ENCODE measurements around the gene LIMS2. TPM values are rescaled to one million over a fixed set of nuclear protein-coding genes. Genes with fewer than 3 reads are reported as not detected.

Gene LIMS2
- total RNA-seq, 1 donor from 2014 or later, result 6.2 TPM

DNA sequence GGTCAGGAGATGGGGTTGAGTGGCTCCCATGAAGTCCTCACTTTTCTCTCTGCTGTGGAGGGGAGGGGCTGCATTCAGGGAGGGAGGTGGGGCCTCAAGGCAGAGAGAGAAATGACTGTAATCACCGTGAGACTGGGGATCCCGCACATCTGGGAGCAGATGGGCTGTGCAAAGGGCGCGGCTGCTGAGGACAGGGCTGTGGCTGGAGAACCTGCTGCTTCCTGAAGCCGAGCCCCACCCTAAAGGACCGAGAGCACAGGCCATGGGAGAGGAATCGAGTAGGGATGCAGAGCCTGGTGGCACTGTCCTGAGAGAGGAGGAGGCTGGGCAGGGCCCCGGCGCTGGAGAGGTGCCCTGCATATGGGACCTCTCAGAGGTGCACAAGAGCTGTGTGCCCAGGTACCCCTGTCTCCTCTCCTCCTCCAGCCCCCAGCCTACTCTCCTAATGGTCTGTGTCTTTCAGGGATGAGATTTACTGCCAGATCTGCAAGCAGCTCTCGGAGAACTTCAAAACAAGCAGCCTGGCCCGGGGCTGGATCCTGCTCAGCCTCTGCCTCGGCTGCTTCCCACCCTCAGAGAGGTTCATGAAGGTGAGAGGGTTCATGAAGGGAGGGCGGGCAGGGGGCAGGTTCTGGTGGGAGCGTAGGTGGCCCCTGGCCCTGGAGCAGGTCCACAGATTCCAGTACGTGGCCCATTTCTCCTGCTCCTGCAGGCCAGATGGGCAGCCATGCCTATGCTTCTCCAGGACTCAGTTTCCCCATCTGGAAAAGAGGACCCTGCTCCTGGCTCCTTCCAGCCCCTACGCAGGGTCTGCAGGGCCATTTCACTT, 55.2 kb downstream of the LIMS2 start:
- Mint-ChIP-seq H3K9me3 (ENCODE audit: low read depth) (peaks cover 3% of the 10 kb centered on the region), H3K27me3 (peaks cover 11% of the 10 kb centered on the region), H3K4me3 (ENCODE audit: low read depth) (no peak overlapping the region), H3K27ac (no peak overlapping the region), H3K4me1 (ENCODE audit: low read depth) (peaks cover 2% of the 10 kb centered on the region), H3K36me3 (ENCODE audit: insufficient read depth) (no peaks in the 10 kb centered on the region)
- no peak for DNase-seq (ENCODE audit: low spot score, unreplicated experiment)
- TF ChIP-seq, protein P1, sequence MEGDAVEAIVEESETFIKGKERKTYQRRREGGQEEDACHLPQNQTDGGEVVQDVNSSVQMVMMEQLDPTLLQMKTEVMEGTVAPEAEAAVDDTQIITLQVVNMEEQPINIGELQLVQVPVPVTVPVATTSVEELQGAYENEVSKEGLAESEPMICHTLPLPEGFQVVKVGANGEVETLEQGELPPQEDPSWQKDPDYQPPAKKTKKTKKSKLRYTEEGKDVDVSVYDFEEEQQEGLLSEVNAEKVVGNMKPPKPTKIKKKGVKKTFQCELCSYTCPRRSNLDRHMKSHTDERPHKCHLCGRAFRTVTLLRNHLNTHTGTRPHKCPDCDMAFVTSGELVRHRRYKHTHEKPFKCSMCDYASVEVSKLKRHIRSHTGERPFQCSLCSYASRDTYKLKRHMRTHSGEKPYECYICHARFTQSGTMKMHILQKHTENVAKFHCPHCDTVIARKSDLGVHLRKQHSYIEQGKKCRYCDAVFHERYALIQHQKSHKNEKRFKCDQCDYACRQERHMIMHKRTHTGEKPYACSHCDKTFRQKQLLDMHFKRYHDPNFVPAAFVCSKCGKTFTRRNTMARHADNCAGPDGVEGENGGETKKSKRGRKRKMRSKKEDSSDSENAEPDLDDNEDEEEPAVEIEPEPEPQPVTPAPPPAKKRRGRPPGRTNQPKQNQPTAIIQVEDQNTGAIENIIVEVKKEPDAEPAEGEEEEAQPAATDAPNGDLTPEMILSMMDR (IDR thresholded peaks at IDR 0.05; ENCODE audit: unreplicated experiment), result no peak

DNA sequence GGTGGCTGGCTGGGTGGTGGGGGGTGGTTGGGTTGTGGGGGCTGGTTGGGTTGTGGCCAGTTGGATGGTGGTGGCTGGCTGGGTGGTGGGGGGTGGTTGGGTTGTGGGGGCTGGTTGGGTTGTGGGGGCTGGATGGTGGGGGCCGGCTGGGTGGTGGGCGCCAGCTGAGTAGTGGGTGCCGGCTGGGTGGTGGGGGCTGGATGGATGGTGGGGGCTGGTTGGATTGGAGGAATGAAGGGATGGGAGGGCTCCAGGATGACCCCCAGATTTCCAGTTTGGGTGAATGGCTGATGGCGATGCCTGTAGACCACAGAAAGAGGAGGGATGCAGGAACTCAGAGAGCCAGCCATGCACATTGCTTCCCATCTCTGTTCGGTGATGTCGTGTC, 56.1 kb downstream of the LIMS2 start:
- H3K9me3 Mint-ChIP-seq (ENCODE audit: low read depth), result peaks cover 3% of the 10 kb centered on the region
- H3K4me3 Mint-ChIP-seq (ENCODE audit: low read depth), result no peak overlapping the region
- no peaks in the 10 kb centered on the region for H3K36me3 Mint-ChIP-seq (ENCODE audit: insufficient read depth)
- H3K4me1 Mint-ChIP-seq (ENCODE audit: low read depth), result peaks cover 2% of the 10 kb centered on the region
- H3K27ac Mint-ChIP-seq, result no peak overlapping the region
- TF ChIP-seq, protein P1 (IDR thresholded peaks at IDR 0.05; ENCODE audit: unreplicated experiment), result no peak
- DNase-seq (ENCODE audit: low spot score, unreplicated experiment), result no peak
- H3K27me3 Mint-ChIP-seq, result peaks cover 11% of the 10 kb centered on the region

DNA sequence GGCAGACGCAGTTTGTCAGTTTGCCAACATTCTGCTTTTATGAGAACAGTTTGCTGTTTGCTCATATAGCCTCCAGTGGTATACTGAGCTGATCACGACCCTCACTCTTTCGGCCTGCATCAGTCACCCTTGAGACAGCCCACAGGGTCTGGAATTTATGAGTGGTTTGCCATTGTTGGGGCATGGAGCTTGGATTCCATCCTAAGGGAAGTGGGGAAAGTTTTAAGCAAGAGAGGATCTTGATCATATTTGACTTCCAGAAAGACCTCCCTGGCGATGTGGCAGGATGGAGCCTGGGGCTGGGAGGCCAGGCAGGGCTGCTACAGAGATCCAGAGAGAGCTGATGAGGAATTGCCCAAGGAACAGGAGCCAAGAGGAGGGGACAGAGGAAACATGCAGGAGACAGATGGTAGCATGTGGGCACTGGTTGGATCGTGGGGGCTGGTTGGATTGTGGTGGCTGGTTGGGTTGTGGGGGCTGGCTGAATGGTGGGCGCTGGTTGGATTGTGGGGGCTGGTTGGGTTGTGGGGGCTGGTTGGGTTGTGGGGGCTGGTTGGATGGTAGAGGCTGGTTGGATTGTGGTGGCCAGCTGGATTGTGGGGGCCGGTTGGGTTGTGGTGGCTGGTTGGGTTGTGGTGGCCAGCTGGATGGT, 56.7 kb downstream of the LIMS2 start:
- TF ChIP-seq, protein P1 (IDR thresholded peaks at IDR 0.05; ENCODE audit: unreplicated experiment), result no peak
- Mint-ChIP-seq H3K36me3 (ENCODE audit: insufficient read depth) (no peaks in the 10 kb centered on the region), H3K4me3 (ENCODE audit: low read depth) (no peak overlapping the region), H3K27ac (no peak overlapping the region), H3K27me3 (peaks cover 11% of the 10 kb centered on the region), H3K9me3 (ENCODE audit: low read depth) (peaks cover 7% of the 10 kb centered on the region), H3K4me1 (ENCODE audit: low read depth) (peaks cover 2% of the 10 kb centered on the region)
- DNase-seq (ENCODE audit: low spot score, unreplicated experiment), result no peak

DNA sequence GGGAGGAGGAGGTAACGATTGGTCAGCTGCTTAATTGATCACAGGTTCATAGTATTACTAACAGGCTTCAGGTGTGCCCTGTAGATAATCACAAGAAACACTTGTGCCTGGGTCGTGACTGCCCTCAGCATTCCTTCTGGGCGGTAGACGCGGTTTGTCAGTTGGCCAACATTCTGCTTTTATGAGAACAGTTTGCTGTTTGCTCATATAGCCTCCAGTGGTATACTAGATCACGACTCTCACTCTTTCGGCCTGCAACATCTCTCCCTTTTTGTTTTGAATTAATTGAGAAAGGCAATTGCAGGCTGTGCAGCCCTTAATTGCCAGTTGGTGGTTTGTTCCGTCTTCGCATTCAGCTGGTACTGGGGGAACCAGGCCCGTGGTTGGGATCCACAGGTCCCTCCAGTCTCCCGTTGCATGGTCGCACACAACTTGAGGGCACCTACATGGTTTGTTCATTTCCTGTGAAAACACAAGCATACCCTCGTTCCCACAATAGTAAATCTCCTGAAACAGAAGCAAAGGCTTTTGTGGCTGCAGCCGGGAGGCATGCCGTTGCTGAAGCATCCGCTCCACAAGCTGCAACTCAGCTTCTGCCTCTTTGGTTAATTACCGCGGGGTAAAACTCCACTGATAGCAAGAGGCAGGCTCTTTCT, 59.7 kb downstream of the LIMS2 start:
- no peak overlapping the region for H3K4me3 Mint-ChIP-seq (ENCODE audit: low read depth)
- peaks cover 2% of the 10 kb centered on the region for H3K36me3 Mint-ChIP-seq (ENCODE audit: insufficient read depth)
- H3K9me3 Mint-ChIP-seq (ENCODE audit: low read depth), result peaks cover 14% of the 10 kb centered on the region
- TF ChIP-seq, protein P1 (IDR thresholded peaks at IDR 0.05; ENCODE audit: unreplicated experiment), result no peak
- no peak for DNase-seq (ENCODE audit: low spot score, unreplicated experiment)
- H3K4me1 Mint-ChIP-seq (ENCODE audit: low read depth), result no peaks in the 10 kb centered on the region
- peaks cover 8% of the 10 kb centered on the region for H3K27me3 Mint-ChIP-seq
- H3K27ac Mint-ChIP-seq, result no peak overlapping the region

DNA sequence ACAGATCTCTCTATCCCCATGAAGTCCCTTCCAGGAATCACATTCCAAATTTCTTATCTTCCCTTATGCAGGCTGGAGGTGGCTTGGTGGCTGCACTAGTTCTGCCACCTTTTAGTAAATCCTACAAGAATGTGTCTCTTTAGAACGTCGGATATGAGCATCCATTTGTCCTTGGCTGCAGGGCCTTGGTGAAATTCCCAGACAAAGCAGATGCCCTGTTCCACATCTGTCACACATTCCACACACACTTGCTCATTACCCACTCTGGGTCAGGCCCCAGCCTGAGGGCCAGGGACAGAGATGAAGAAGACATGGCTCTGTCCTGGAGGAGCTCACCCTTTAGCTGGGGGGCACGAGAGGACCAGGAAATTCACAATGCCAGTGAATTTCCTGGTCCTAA, 60.6 kb downstream of the LIMS2 start:
- TF ChIP-seq, protein P1 (IDR thresholded peaks at IDR 0.05; ENCODE audit: unreplicated experiment), result no peak
- H3K27ac Mint-ChIP-seq, result no peak overlapping the region
- H3K4me3 Mint-ChIP-seq (ENCODE audit: low read depth), result no peak overlapping the region
- no peak for DNase-seq (ENCODE audit: low spot score, unreplicated experiment)
- no peaks in the 10 kb centered on the region for H3K4me1 Mint-ChIP-seq (ENCODE audit: low read depth)
- H3K27me3 Mint-ChIP-seq, result peaks cover 8% of the 10 kb centered on the region
- peaks cover 2% of the 10 kb centered on the region for H3K36me3 Mint-ChIP-seq (ENCODE audit: insufficient read depth)
- H3K9me3 Mint-ChIP-seq (ENCODE audit: low read depth), result peaks cover 14% of the 10 kb centered on the region
